ENCODE results near the gene LYPD4.
A peak's percentile ranks its signal among the peaks of the same experiment; 100 is the strongest.
"Not testable (repeated sequence)": the region's sequence is repeated elsewhere in the genome, so short reads cannot be mapped to it uniquely, and the experiment has no call there.

LYPD4 gene

DNA sequence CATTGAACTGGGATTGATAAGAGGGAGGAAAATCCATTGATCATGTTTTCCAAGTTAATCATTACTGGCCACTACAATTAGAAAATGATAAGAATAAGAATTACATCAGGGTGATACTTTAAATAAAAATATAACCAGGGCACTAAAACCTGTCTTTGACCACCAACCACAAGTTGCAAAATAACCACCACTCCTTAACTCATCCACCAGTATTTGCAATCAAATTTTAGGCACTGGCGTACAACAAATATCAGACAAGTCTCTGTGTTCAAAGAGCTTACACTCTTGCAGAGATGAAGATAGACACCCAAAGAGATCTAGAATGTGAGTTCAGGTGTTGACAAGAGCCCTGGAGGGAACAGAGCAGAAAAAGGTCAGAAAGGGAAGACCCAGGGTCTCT is 47.6 kb downstream of the LYPD4 start:
- DNase-seq = no peak

DNA sequence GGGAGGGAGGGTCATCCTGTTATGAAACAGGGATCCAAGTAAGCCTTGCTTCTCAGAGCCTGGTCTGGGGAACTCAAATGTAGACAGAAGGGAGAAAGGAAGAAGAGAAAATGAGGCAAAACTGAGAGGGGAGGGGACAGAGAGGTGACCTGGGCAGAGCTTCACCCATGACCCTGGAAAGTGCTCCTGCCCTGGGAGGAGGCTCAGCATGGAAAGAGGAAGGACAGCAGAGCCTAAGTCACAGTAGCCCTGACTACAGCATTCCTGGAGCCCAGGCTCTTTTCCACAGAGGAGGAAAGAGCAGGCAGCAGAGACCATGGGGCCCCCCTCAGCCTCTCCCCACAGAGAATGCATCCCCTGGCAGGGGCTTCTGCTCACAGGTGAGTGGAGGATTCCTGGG is 48.1 kb downstream of the LYPD4 start, which contains the start of gene CEACAM3:
TSS of gene CEACAM3 (plus strand) at position 226 of the 400 bp plus-strand sequence. CDS start at position 317, 91 bp downstream.
- no peak for DNase-seq

DNA sequence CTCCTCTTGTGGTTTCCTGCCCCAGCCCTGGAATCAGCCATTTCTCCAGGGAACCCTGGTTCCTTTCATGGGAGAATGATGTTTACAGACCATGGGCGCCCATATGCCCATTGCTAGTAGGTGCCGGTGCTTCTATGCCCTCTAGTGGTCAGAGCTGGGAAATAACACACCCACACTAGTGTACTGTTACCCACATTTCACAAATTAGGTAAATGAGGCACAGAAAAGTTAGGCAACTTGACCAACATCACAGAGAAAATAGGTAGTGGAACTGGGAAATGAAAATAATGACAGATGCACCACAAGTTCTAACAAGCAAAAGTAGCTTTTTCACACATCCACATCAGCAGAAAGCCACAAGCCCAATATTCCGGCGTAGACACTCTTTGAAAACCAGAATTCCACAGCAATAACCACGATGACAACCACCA is 49.4 kb downstream of the LYPD4 start:
- DNase-seq = peak; percentile 49

DNA sequence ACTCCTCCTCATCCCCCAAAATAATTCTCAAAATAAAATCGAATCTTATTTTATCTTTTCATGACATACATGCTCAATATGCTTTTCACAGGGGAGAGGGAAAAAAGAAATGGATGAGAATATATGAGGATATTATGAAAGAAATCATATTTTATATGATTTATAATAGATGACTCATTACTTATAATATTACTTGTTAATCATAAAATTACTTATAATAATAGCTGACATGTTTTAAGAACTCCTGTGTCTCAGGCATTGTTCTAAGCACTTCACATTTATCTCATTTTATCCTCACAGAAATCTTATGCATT is 51.1 kb downstream of the LYPD4 start:
- DNase-seq = no peak

DNA sequence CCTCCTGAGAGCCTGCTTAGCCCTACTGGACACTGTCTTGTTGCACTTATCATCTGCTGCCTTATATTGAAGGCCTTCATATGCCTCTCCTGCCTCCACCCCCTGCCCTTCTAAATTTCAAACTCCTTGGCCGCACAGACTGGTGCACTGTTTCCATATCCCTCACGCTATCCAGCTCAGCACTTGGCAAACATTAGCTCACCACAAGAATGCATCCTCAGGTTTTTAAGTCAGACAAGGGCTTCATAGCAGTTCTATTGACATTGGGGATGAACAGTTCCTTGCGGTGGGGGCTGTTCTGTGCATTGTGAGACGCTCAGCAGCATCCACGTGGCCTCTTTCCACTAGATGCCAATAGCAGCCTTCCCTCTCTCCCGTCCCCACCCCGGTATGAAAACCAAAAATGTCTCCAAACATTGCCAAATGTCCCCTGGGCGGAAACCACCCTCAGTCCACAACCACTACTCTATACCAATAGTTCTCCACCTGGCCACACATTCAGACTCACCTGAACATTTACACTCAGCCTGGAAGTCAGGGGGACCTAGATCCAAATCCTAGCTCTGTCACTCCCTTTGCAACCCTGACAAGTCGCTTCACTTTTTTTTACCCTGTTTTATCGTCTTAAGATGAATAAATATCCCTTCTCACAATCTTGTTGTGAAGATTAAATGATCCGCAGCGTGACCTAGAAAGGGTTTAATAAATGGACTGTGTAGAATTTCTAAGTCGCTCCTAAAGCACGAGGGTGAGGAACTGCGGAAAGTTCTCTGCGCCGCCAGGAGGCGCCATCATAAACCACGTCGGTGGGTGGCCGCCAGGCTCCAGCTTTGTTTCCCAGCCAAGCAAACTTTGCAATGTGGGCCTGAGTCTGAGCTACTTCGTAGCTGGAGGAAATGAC is 51.7 kb downstream of the LYPD4 start:
- no peak for DNase-seq

DNA sequence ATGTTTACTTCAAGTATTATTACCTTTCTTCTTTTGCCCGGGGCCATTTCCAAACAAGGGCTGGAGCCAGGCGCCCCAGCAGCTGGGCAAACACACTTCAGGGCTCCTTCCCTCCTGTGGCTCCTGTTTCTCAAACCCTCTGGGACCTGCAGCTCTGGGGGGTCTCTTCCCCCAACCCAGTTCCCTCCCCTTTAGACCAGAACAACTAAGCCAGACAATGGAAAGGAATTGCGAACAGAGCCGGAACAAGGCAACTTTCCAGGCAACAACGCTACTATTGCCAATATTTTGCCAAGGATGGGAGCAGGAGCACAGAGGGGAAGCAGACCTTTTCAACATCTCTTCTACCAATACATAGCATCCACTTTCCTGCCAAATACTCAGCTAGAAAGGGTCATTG is 55.4 kb downstream of the LYPD4 start:
- not testable (repeated sequence) for DNase-seq

DNA sequence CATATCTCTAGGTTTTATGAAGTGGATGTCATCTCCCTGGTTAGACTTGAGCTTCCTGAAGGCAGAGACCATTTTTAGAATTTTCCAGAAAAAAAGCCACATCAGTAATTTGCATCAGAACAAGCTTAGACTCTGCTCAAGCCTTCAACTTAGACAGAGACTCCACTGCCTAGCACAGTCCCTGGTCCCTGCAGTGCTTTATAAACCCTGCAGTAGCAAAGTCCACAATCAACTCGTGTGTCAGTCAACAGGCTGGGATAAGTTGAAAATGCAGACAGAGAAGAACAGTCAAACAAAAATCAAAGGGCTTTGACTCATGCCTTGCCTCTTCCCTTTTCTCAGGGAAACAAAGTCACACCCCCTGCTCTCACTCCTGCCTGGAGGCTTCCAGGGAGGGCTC is 56.0 kb downstream of the LYPD4 start:
- not testable (repeated sequence) for DNase-seq

Measured in NCI-H1694 (cell line).